GM23248 (cell line): ENCODE results near the gene RELL1. TPM values are rescaled to one million over a fixed set of nuclear protein-coding genes. Genes with fewer than 3 reads are reported as not detected.

Experiments
- DNase-seq: peaks from one replicate; pipeline ENCODE4 v3.0.0-alpha.2; 2015
- H2AFZ ChIP-seq: fragments of 200-600 bp; sonication (generic); 2 replicates; pipeline ENCODE4 v1.6.1; 2016; ENCODE audit warnings: antibody characterized with exemption
- H3F3A ChIP-seq: fragments of 200-600 bp; sonication (generic); 2 replicates; pipeline ENCODE4 v1.6.1; 2016; ENCODE audit warnings: mild to moderate bottlenecking, antibody characterized with exemption, mixed run types; ENCODE audit not compliant: insufficient read depth
- H3K27ac ChIP-seq: fragments of 200-600 bp; sonication (generic); 2 replicates; pipeline ENCODE4 v1.5.1; 2016; ENCODE audit warnings: mild to moderate bottlenecking
- H3K27me3 ChIP-seq: fragments of 200-600 bp; sonication (generic); replicated peaks from 2 replicates; pipeline ENCODE4 v1.6.1; 2016; ENCODE audit warnings: mild to moderate bottlenecking; ENCODE audit not compliant: insufficient read depth
- H3K36me3 ChIP-seq: fragments of 200-600 bp; sonication (generic); 2 replicates; pipeline ENCODE4 v1.6.1; 2016; ENCODE audit warnings: low read depth, mild to moderate bottlenecking
- H3K4me1 ChIP-seq: fragments of 200-600 bp; sonication (generic); 2 replicates; pipeline ENCODE4 v1.6.1; 2016; ENCODE audit warnings: mild to moderate bottlenecking; ENCODE audit not compliant: insufficient read depth
- H3K4me2 ChIP-seq: fragments of 200-600 bp; sonication (generic); one replicate; pipeline ENCODE4 v1.6.1; 2016; ENCODE audit warnings: mild to moderate bottlenecking; ENCODE audit not compliant: unreplicated experiment
- H3K4me3 ChIP-seq: fragments of 200-600 bp; sonication (generic); 2 replicates; pipeline ENCODE4 v1.5.1; 2016; ENCODE audit warnings: mild to moderate bottlenecking
- H3K79me2 ChIP-seq: fragments of 200-600 bp; sonication (generic); 2 replicates; pipeline ENCODE4 v1.6.1; 2016; ENCODE audit warnings: mild to moderate bottlenecking; ENCODE audit not compliant: insufficient read depth
- H3K9ac ChIP-seq: fragments of 200-600 bp; sonication (generic); 2 replicates; pipeline ENCODE4 v1.6.1; 2016; ENCODE audit warnings: mild to moderate bottlenecking
- H3K9me2 ChIP-seq: fragments of 200-600 bp; sonication (generic); 2 replicates; pipeline ENCODE4 v1.6.1; 2016; ENCODE audit warnings: mixed run types, mild to moderate bottlenecking, moderate library complexity; ENCODE audit not compliant: insufficient read depth
- H3K9me3 ChIP-seq: fragments of 200-600 bp; sonication (generic); one replicate; pipeline ENCODE4 v1.6.1; 2017; ENCODE audit warnings: low read depth
- H4K20me1 ChIP-seq: fragments of 200-600 bp; sonication (generic); 2 replicates; pipeline ENCODE4 v1.6.0; 2016; ENCODE audit not compliant: insufficient read depth
- EZH2 ChIP-seq: fragments of 200-600 bp; sonication (generic); IDR thresholded peaks from 2 replicates; pipeline ENCODE4 v1.6.1; 2018; ENCODE audit warnings: antibody characterized with exemption, mild to moderate bottlenecking; ENCODE audit not compliant: insufficient read depth, poor library complexity, severe bottlenecking
- EZH2phosphoT487 ChIP-seq: fragments of 200-600 bp; sonication (generic); IDR thresholded peaks from 2 replicates; pipeline ENCODE4 v1.6.1; 2018; ENCODE audit warnings: antibody characterized with exemption, moderate library complexity, mild to moderate bottlenecking, low read depth; ENCODE audit not compliant: insufficient read depth
- WGBS, 2 experiments: methylation state at CpG; one replicate each; pipeline ENCODE4 v1.1.6; 2015 to 2017; ENCODE audit warnings: low lambda C conversion rate in 2 of 2, low coverage in 1 of 2; ENCODE audit errors: missing lambda C conversion rate in 2 of 2; 5-methylcytosine and 5-hydroxymethylcytosine counted together
- in situ Hi-C: fragments of 300-500 bp; cut with MboI; formaldehyde crosslinking; loops from 2 replicates; pipeline ENCODE4 v1.15.0; 2020
- polyA plus RNA-seq: library from polyadenylated mRNA; unstranded; fragments of >200 nt; fragmentation: Nextera tagmentation; extraction: Ambion mirVana; gene quantifications from 2 replicates; pipeline ENCODE4 v1.2.1, GENCODE V29; 2016
- total RNA-seq: library from RNA; depleted of rRNA; stranded (reverse); fragments of >200 nt; shearing (Covaris generic); gene quantifications from 2 replicates; pipeline ENCODE4 v1.2.3, GENCODE V29; 2014

Gene RELL1
- total and polyA plus RNA-seq, 2 experiments from 2014 or later, result 7.7 to 42.5 TPM

DNA sequence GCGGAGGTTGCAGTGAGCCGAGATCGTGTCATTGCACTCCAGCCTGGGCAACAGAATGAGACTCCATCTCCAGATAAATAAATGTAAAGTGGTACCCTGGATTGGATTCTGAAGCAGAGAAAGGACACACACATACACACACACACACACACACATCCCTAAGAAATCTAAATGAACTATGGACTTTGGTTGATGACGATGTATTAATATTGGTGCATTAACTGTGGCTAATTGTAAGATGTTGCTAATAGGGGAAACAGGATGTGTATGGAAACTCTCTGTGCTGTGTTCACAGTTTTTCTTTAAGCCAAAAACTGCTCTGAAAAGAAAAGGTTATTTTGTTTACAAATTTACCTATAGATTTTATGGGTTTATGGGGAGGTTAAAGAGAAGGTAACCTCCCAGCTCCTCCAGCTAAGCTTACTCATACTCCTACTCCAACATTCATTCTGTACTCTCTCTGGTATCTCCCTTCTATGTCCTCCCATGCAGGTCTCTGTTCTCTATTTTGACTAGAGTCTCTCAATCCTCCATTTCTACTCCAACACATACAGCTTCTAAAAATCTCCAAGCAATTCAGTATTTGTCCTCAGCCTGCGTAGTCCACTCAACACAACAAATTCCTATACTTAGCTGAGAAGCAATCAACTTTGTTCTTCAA, 46.5 kb upstream of the RELL1 start:
- DNase-seq, result no peak
- H3K4me3 ChIP-seq, result no peak overlapping the region
- no peaks in the 10 kb centered on the region for H3K9me2 ChIP-seq
- no peaks in the 10 kb centered on the region for H3K9me3 ChIP-seq
- WGBS, 2 experiments, result 76 to 82% methylated on average over 5 of the region's 5 CpGs
- H3K79me2 ChIP-seq, result no peaks in the 10 kb centered on the region
- in situ Hi-C loops, result no loop called here
- no peak overlapping the region for H3K9ac ChIP-seq
- no peak overlapping the region for H2AFZ ChIP-seq
- no peaks in the 10 kb centered on the region for H3K36me3 ChIP-seq
- H3F3A ChIP-seq, result peaks cover 8% of the 10 kb centered on the region
- no peak overlapping the region for H3K27ac ChIP-seq
- no peaks in the 10 kb centered on the region for H4K20me1 ChIP-seq
- no peak for TF ChIP-seq EZH2phosphoT487
- H3K27me3 ChIP-seq, result no peaks in the 10 kb centered on the region
- H3K4me1 ChIP-seq, result no peaks in the 10 kb centered on the region
- H3K4me2 ChIP-seq, result no peak overlapping the region

DNA sequence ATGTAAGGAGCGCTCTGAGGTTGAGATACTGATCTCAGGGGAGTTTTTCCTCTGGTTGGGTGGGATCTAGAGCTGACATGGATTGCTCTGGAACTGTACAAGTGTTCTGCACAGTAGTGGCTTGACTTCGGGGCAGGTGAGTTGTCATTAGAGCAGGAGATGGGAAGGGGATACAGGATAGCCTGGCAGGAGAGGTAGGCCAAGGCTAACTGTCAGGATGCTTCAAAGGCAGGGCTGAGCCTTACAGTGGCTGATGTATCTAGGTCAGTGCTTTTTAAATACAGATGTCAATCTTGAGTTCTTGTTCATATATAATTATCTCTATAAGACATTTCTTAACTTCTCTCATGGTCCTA, 43.5 kb upstream of the RELL1 start:
- no peak for DNase-seq
- H3F3A ChIP-seq, result peaks cover 17% of the 10 kb centered on the region
- TF ChIP-seq EZH2phosphoT487, result no peak
- TF ChIP-seq EZH2, result no peak
- WGBS, 2 experiments, result 71 to 85% methylated on average over 2 of the region's 2 CpGs
- H3K27ac ChIP-seq, result no peak overlapping the region
- no peaks in the 10 kb centered on the region for H3K79me2 ChIP-seq
- no peak overlapping the region for H3K4me2 ChIP-seq
- H3K9me2 ChIP-seq, result no peaks in the 10 kb centered on the region
- no peaks in the 10 kb centered on the region for H3K9me3 ChIP-seq
- in situ Hi-C loops, result no loop called here
- H3K36me3 ChIP-seq, result no peaks in the 10 kb centered on the region
- no peaks in the 10 kb centered on the region for H4K20me1 ChIP-seq
- peaks cover 7% of the 10 kb centered on the region for H3K4me1 ChIP-seq
- H3K27me3 ChIP-seq, result no peaks in the 10 kb centered on the region
- H2AFZ ChIP-seq, result no peak overlapping the region
- no peak overlapping the region for H3K4me3 ChIP-seq
- H3K9ac ChIP-seq, result no peak overlapping the region

DNA sequence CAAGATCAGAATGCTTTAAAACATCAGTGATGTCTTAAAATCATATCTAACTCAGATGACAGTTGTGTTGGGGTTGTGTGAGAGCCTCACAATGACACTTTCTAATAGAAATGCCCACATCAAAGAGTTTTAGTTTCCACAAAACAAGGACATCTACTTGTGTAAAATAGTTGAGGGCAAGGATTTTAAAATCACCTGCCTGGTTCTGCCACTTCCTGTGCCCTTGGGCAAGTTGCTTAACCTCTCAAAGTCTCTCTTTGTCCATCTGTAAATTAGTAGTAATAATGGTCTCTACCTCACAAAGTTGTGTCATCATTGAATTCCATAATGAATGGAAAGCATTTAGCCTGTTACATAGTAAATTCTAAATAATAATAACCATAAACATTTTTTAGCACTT, 41.9 kb upstream of the RELL1 start:
- Histone ChIP-seq H3K4me1 (peaks cover 7% of the 10 kb centered on the region), H3F3A (peaks cover 17% of the 10 kb centered on the region), H3K36me3 (no peaks in the 10 kb centered on the region), H3K9ac (no peak overlapping the region), H3K9me2 (no peaks in the 10 kb centered on the region), H3K4me2 (no peak overlapping the region), H3K27me3 (no peaks in the 10 kb centered on the region), H3K9me3 (no peaks in the 10 kb centered on the region), H4K20me1 (no peaks in the 10 kb centered on the region), H2AFZ (no peak overlapping the region), H3K79me2 (no peaks in the 10 kb centered on the region), H3K4me3 (no peak overlapping the region), H3K27ac (no peak overlapping the region)
- in situ Hi-C loops, result no loop called here
- no peak for DNase-seq
- TF ChIP-seq EZH2phosphoT487 (no peak), EZH2 (no peak)

DNA sequence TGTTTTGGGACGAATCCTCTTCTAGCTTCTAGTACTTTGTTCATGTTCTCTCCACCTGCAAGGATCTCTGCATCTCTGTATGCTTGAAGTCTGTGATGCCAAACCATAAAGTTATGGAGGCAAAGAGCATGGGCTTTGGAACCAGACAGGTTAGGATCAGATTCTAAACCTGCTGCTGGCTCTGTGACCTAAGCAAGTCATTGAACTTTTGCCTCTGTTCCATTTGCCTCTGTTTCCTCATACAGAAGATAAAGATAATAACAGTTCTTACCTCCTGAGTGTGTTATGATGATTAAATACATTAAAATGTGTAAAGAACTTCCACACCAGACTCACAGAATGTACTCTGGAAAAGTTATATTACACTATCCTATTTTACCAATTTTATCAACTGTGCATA, 41.5 kb upstream of the RELL1 start:
- H3K4me2 ChIP-seq, result no peak overlapping the region
- in situ Hi-C loops, result no loop called here
- WGBS, 2 experiments, result 84 to 86% methylated on average over 1 of the region's 1 CpG
- no peak overlapping the region for H2AFZ ChIP-seq
- no peaks in the 10 kb centered on the region for H4K20me1 ChIP-seq
- no peaks in the 10 kb centered on the region for H3K9me3 ChIP-seq
- H3K4me1 ChIP-seq, result peaks cover 7% of the 10 kb centered on the region
- H3F3A ChIP-seq, result peaks cover 17% of the 10 kb centered on the region
- H3K36me3 ChIP-seq, result no peaks in the 10 kb centered on the region
- no peak for DNase-seq
- TF ChIP-seq EZH2phosphoT487 (no peak), EZH2 (no peak)
- no peaks in the 10 kb centered on the region for H3K27me3 ChIP-seq
- H3K9ac ChIP-seq, result no peak overlapping the region
- no peaks in the 10 kb centered on the region for H3K9me2 ChIP-seq
- H3K27ac ChIP-seq, result no peak overlapping the region
- no peaks in the 10 kb centered on the region for H3K79me2 ChIP-seq
- no peak overlapping the region for H3K4me3 ChIP-seq

DNA sequence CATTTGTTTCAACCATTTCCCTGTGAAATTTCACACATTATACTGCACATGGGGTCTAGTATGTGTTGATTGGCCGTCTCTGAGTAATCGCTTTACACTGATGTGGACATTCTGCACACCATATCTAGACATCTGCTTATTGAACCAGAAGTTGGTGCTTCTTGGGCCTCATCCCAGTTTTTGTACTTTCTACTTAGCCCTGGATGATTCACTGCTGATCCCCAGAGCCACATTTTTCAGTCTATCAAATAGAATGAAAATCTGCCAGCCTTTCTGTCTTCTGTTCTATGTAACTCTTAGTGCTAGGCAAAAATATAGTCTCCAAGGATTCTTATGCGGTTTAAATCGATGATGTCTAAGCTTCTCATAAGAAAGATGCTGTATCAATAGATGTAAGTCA, 40.5 kb upstream of the RELL1 start:
- Histone ChIP-seq H3K4me3 (no peak overlapping the region), H3K4me1 (peaks cover 7% of the 10 kb centered on the region), H2AFZ (no peak overlapping the region), H3K9me2 (no peaks in the 10 kb centered on the region), H3K36me3 (no peaks in the 10 kb centered on the region), H3F3A (peaks cover 17% of the 10 kb centered on the region), H3K4me2 (no peak overlapping the region), H3K27ac (no peak overlapping the region), H4K20me1 (no peaks in the 10 kb centered on the region), H3K9me3 (no peaks in the 10 kb centered on the region), H3K9ac (no peak overlapping the region), H3K27me3 (no peaks in the 10 kb centered on the region), H3K79me2 (no peaks in the 10 kb centered on the region)
- DNase-seq, result peak; percentile 71
- WGBS, 2 experiments, result 62 to 66% methylated on average over 4 of the region's 4 CpGs
- in situ Hi-C loops, result no loop called here
- TF ChIP-seq EZH2phosphoT487, result no peak
- no peak for TF ChIP-seq EZH2
